ENCODE results near the gene CTBP1.

DNA sequence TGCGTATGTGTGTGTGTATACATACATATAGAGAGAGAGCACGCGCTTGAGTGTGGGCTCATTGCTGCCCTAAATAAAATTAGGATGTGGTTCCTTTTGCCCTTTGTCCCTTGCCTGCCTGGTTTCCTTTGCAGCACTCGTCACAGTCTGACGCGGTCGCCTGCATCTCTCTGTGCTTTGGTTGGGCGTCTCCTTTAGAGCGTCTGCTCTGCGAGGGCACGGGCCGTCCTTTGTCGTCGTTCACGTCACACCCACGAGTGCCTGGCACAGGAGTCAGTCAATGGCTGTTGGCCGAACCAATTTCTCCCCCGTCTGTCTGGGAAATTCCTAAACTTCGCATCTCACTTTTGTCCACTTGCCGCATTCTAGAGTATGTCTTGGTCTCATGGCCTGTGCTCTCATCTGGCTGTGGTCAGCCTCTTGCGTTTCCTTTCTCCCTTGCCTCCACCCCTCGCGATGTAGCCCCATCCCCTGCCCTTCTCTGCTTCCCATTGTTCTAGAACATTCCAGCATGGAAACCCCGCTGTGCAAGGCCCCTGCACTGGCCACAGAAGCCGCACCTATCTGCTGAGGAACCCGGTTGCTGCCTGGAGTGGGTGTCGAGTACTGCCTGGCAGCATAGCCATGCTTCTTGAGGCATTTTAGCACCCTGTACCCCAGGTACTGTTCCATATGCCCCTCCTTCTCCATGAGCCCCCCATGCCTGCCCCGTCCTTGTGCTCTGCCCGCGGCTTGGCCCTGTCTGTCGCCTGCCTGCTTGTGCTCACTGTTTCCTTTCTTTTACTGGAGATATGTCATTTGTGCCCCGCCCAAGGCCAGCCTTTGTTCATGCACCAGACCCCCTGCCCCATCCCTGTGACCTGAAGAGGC, 48.8 kb upstream of the CTBP1 start:
- TF ChIP-seq, protein P1, sequence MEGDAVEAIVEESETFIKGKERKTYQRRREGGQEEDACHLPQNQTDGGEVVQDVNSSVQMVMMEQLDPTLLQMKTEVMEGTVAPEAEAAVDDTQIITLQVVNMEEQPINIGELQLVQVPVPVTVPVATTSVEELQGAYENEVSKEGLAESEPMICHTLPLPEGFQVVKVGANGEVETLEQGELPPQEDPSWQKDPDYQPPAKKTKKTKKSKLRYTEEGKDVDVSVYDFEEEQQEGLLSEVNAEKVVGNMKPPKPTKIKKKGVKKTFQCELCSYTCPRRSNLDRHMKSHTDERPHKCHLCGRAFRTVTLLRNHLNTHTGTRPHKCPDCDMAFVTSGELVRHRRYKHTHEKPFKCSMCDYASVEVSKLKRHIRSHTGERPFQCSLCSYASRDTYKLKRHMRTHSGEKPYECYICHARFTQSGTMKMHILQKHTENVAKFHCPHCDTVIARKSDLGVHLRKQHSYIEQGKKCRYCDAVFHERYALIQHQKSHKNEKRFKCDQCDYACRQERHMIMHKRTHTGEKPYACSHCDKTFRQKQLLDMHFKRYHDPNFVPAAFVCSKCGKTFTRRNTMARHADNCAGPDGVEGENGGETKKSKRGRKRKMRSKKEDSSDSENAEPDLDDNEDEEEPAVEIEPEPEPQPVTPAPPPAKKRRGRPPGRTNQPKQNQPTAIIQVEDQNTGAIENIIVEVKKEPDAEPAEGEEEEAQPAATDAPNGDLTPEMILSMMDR (IDR thresholded peaks at IDR 0.05), result no peak
- TF ChIP-seq POLR2AphosphoS5 (IDR thresholded peaks at IDR 0.05) (no peak), POLR2A (IDR thresholded peaks at IDR 0.05) (no peak)

Measured in breast epithelium (tissue), 3 donors.